Skin epidermis (tissue), 12 donors: Measurements from ENCODE around the gene MEA1.

Source experiments
- H3K27ac ChIP-seq, 21 experiments: fragments of 200-600 bp; sonication (generic) in 11 of 21; one replicate each; pipeline ENCODE4 v1.5.0; 2020; ENCODE audit warnings: mild to moderate bottlenecking in 3 of 21, inconsistent platforms in 2 of 21, moderate library complexity in 2 of 21
- H3K4me3 ChIP-seq, 7 experiments: fragments of 200-600 bp; sonication (generic) in 2 of 7; one replicate each; pipeline ENCODE4 v1.5.0; 2020; ENCODE audit warnings: inconsistent platforms in 2 of 7, mild to moderate bottlenecking in 2 of 7, moderate library complexity in 1 of 7

Gene MEA1

GRCh38 chr6:42979523-42980177, 34.1 kb downstream of the MEA1 start:
- Histone ChIP-seq H3K4me3 (peak overlapping the region; percentile 91 to 99 (median 96)), H3K27ac (peak overlapping the region in 20 of 21 experiments; percentile 89 to 99 (median 93))

- H3K27ac ChIP-seq: peak within 1 kb of the TSS; percentile 68 to 99 (median 93)
These were observed 34.8 kb downstream of the MEA1 start, which contains the start of gene PEX6 for GRCh38 chr6:42978839-42979522. PEX6 (minus strand) TSS chr6:42979181; CDS start chr6:42979150, 31 bp downstream.

GRCh38 chr6:42978487-42978838, 35.3 kb downstream of the MEA1 start:
- Histone ChIP-seq H3K4me3 (peak overlapping the region; percentile 91 to 99 (median 96)), H3K27ac (peak overlapping the region; percentile 68 to 99 (median 93))

More at GRCh38 chr6:42978839-42979522, 34.8 kb downstream of the MEA1 start, which contains the start of gene PEX6:
- H3K4me3 ChIP-seq: peak within 1 kb of the TSS; percentile 91 to 99 (median 96)

GRCh38 chr6:42974919-42975505, 38.7 kb downstream of the MEA1 start:
- Histone ChIP-seq H3K27ac (peak overlapping the region in 1 of 21 experiments; percentile 11), H3K4me3 (no peak overlapping the region)

GRCh38 chr6:42973926-42974325, 39.8 kb downstream of the MEA1 start:
- H3K27ac ChIP-seq: no peak overlapping the region
- no peak overlapping the region for H3K4me3 ChIP-seq

- Histone ChIP-seq H3K4me3 (no peak overlapping the region), H3K27ac (no peak overlapping the region)
These were observed 41.9 kb downstream of the MEA1 start for GRCh38 chr6:42971746-42972327.

GRCh38 chr6:42970871-42971612, 42.7 kb downstream of the MEA1 start:
- Histone ChIP-seq H3K27ac (no peak overlapping the region), H3K4me3 (no peak overlapping the region)

GRCh38 chr6:42969934-42970333, 43.8 kb downstream of the MEA1 start:
- no peak overlapping the region for H3K27ac ChIP-seq
- no peak overlapping the region for H3K4me3 ChIP-seq

GRCh38 chr6:42969431-42969830, 44.3 kb downstream of the MEA1 start:
- Histone ChIP-seq H3K4me3 (no peak overlapping the region), H3K27ac (no peak overlapping the region)

- Histone ChIP-seq H3K4me3 (no peak overlapping the region), H3K27ac (no peak overlapping the region)
These were observed 45.0 kb downstream of the MEA1 start for GRCh38 chr6:42968783-42969182.

- H3K27ac ChIP-seq: no peak overlapping the region
These were observed 45.5 kb downstream of the MEA1 start for GRCh38 chr6:42968126-42968701.

GRCh38 chr6:42967228-42967627, 46.5 kb downstream of the MEA1 start:
- Histone ChIP-seq H3K4me3 (no peak overlapping the region), H3K27ac (no peak overlapping the region)

More at GRCh38 chr6:42968126-42968701, 45.5 kb downstream of the MEA1 start:
- no peak overlapping the region for H3K4me3 ChIP-seq

GRCh38 chr6:42966571-42966970, 47.2 kb downstream of the MEA1 start:
- no peak overlapping the region for H3K4me3 ChIP-seq
- H3K27ac ChIP-seq: no peak overlapping the region

- H3K4me3 ChIP-seq: no peak overlapping the region
These were observed 49.7 kb downstream of the MEA1 start for GRCh38 chr6:42963855-42964605.

GRCh38 chr6:42963179-42963854, 50.4 kb downstream of the MEA1 start:
- H3K27ac ChIP-seq: no peak overlapping the region
- H3K4me3 ChIP-seq: no peak overlapping the region

More at GRCh38 chr6:42963855-42964605, 49.7 kb downstream of the MEA1 start:
- H3K27ac ChIP-seq: no peak overlapping the region

- Histone ChIP-seq H3K4me3 (no peak overlapping the region), H3K27ac (no peak overlapping the region)
These were observed 51.1 kb downstream of the MEA1 start for GRCh38 chr6:42962502-42963178.

GRCh38 chr6:42962096-42962495, 51.6 kb downstream of the MEA1 start:
- Histone ChIP-seq H3K27ac (no peak overlapping the region), H3K4me3 (no peak overlapping the region)
